SU-DHL-6 (cell line): Measurements from ENCODE around the gene PTRH1.

Source experiments
- H2AFZ ChIP-seq: fragments of 200-600 bp; sonication (generic); 2 replicates; pipeline ENCODE4 v1.6.1; 2014; ENCODE audit warnings: low read depth, mild to moderate bottlenecking, moderate library complexity, mixed read lengths, antibody characterized with exemption, low read length; ENCODE audit not compliant: severe bottlenecking
- H3F3A ChIP-seq: fragments of 200-600 bp; shearing (Covaris generic); 2 replicates; pipeline ENCODE4 v1.6.0; 2016; ENCODE audit warnings: antibody characterized with exemption, mild to moderate bottlenecking; ENCODE audit not compliant: insufficient read depth
- H3K27ac ChIP-seq: fragments of 200-600 bp; sonication (generic); 2 replicates; pipeline ENCODE4 v1.5.1; 2016; ENCODE audit warnings: low read depth, mild to moderate bottlenecking, low read length, moderate library complexity, mixed read lengths
- H3K27me3 ChIP-seq: fragments of 200-600 bp; sonication (generic), shearing (Covaris generic); 2 replicates; pipeline ENCODE4 v1.6.0; 2014; ENCODE audit warnings: mild to moderate bottlenecking, low read length
- H3K36me3 ChIP-seq: fragments of 200-600 bp; sonication (generic); 2 replicates; pipeline ENCODE4 v1.6.1; 2014; ENCODE audit warnings: mild to moderate bottlenecking, low read length, mixed read lengths
- H3K4me2 ChIP-seq: fragments of 300-600, 200-600 bp; shearing (Covaris generic), sonication (generic); 2 replicates; pipeline ENCODE4 v1.6.0; 2014; ENCODE audit warnings: low read length, low read depth, mild to moderate bottlenecking; ENCODE audit not compliant: poor library complexity, severe bottlenecking
- H3K4me3 ChIP-seq: fragments of 200-600 bp; sonication (generic); 2 replicates; pipeline ENCODE4 v1.5.1; 2014; ENCODE audit warnings: antibody characterized with exemption, low read length, mild to moderate bottlenecking, mixed read lengths; ENCODE audit not compliant: insufficient read depth, poor library complexity, severe bottlenecking
- H3K79me2 ChIP-seq: fragments of 200-600 bp; sonication (generic); 2 replicates; pipeline ENCODE4 v1.6.1; 2014; ENCODE audit warnings: mild to moderate bottlenecking, low read length, moderate library complexity; ENCODE audit not compliant: insufficient read depth
- H3K9ac ChIP-seq: fragments of 200-600 bp; sonication (generic); 2 replicates; pipeline ENCODE4 v1.7.0; 2014; ENCODE audit warnings: mild to moderate bottlenecking, low read length
- H3K9me2 ChIP-seq: fragments of 200-600 bp; sonication (generic); replicated peaks from 2 replicates; pipeline ENCODE4 v1.6.1; 2014; ENCODE audit warnings: low read length; ENCODE audit not compliant: insufficient read depth
- H3K9me3 ChIP-seq: fragments of 200-600 bp; sonication (generic); 2 replicates; pipeline ENCODE4 v1.6.1; 2014; ENCODE audit warnings: low read length, mixed read lengths; ENCODE audit not compliant: insufficient read depth
- H4K20me1 ChIP-seq: fragments of 200-600 bp; sonication (generic); 2 replicates; pipeline ENCODE4 v1.6.1; 2014; ENCODE audit warnings: low read depth, mild to moderate bottlenecking, antibody characterized with exemption, low read length, moderate library complexity, mixed read lengths
- EZH2phosphoT487 ChIP-seq: fragments of 200-600 bp; sonication (generic), shearing (Covaris generic); conservative IDR thresholded peaks from 2 replicates; pipeline ENCODE4 v1.6.1; 2018; ENCODE audit warnings: mild to moderate bottlenecking, antibody characterized with exemption, low read length, moderate library complexity, mixed read lengths
- TF ChIP-seq, protein P1 (sequence below): fragments of 200-600 bp; sonication (generic); IDR thresholded peaks from one replicate; pipeline ENCODE4 v1.5.1; 2017; ENCODE audit warnings: antibody characterized with exemption, mild to moderate bottlenecking, low read length, moderate library complexity; ENCODE audit not compliant: insufficient read depth, poor library complexity, severe bottlenecking

PTRH1 gene

DNA sequence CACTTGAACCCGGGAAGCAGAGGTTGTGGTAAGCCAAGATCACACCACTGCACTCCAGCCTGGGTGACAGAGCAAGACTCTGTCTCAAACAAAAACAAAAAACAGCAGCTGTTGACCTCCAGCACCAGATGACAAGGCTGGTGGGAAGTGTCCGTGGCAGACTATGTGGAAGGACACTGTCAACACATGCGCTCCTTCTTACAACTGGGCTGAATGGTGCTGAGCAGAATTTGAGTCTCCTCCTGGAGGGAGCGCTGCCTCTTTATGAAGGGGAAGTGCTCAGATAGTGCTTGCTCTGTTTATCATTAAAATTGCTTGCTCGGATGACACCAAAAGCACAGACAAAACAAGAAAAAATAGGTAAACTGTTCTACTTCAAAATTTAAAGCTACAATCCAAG is 17.9 kb downstream of the PTRH1 start:
- Histone ChIP-seq H3K79me2 (no peaks in the 10 kb centered on the region), H3F3A (no peaks in the 10 kb centered on the region), H2AFZ (no peak overlapping the region), H3K4me2 (no peak overlapping the region), H3K27ac (no peak overlapping the region), H3K27me3 (no peaks in the 10 kb centered on the region), H3K36me3 (no peaks in the 10 kb centered on the region), H3K9ac (no peak overlapping the region), H4K20me1 (no peaks in the 10 kb centered on the region), H3K9me3 (no peaks in the 10 kb centered on the region), H3K9me2 (no peaks in the 10 kb centered on the region), H3K4me3 (no peak overlapping the region)
- no peak for TF ChIP-seq EZH2phosphoT487
- TF ChIP-seq, protein P1, sequence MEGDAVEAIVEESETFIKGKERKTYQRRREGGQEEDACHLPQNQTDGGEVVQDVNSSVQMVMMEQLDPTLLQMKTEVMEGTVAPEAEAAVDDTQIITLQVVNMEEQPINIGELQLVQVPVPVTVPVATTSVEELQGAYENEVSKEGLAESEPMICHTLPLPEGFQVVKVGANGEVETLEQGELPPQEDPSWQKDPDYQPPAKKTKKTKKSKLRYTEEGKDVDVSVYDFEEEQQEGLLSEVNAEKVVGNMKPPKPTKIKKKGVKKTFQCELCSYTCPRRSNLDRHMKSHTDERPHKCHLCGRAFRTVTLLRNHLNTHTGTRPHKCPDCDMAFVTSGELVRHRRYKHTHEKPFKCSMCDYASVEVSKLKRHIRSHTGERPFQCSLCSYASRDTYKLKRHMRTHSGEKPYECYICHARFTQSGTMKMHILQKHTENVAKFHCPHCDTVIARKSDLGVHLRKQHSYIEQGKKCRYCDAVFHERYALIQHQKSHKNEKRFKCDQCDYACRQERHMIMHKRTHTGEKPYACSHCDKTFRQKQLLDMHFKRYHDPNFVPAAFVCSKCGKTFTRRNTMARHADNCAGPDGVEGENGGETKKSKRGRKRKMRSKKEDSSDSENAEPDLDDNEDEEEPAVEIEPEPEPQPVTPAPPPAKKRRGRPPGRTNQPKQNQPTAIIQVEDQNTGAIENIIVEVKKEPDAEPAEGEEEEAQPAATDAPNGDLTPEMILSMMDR, result no peak

DNA sequence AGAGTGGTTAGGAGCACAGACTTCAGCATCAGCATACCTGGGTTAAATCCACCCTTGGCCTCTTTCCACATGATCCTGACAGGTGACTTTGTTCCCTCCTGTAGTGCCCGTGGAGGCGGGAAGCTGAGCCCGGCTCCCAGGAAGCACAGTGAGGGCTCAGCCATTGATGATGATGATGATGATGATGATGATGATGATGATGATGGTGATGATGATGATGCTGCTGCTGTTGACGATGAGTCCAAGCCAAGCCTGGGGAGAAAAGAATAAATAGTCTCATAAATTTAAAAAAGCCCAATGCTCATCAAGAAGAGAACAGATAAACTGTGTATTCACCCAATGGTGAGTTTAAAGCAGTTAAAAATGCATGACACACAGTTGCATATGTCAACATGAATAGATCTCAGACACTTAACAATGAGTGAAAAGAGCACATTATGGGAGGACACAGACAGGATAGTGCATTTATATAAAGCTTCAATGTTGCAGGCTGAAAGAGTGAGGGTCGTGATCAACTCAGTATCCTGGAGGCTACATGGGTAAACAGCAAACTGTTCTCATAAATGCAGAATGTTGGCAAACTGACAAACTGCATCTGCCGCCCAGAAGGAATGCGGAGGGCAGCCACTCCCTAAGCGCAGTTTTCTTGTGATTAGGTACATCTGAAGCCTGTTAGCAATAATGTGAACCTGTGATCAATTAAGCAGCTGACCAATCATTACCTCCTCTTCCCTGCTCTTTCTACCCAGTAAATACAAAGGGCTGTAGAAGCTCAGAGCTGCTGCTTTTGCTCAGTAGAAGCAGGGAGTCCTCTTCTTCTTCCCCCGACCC is 20.4 kb downstream of the PTRH1 start:
- Histone ChIP-seq H3K9me2 (no peaks in the 10 kb centered on the region), H2AFZ (no peak overlapping the region), H3K27ac (no peak overlapping the region), H3K9ac (no peak overlapping the region), H4K20me1 (no peaks in the 10 kb centered on the region), H3K9me3 (no peaks in the 10 kb centered on the region), H3K79me2 (no peaks in the 10 kb centered on the region), H3K27me3 (no peaks in the 10 kb centered on the region), H3K36me3 (no peaks in the 10 kb centered on the region), H3K4me2 (no peak overlapping the region), H3K4me3 (no peak overlapping the region), H3F3A (no peaks in the 10 kb centered on the region)
- no peak for TF ChIP-seq EZH2phosphoT487
- TF ChIP-seq, protein P1, result no peak

DNA sequence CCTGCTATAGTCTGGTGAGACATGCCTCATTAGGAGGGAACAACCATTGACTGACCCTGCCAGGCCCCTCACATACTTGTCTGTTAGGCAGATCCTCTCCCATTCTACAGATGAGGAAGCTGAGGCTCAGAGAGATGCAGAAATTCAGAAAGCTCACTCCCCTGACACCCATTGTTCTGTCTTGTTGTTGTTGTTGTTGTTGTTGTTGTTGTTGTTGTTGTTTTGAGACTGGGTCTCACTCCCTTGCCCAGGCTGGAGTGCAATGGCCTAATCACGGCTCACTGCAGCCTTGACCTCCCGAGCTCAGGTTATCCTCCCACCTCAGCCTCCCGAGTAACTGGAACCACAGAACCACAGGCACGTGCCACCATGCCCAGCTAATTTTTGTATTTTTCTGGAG is 21.8 kb downstream of the PTRH1 start:
- H3K27ac ChIP-seq, result no peak overlapping the region
- no peaks in the 10 kb centered on the region for H3F3A ChIP-seq
- H3K9me3 ChIP-seq, result no peaks in the 10 kb centered on the region
- H3K9me2 ChIP-seq, result no peaks in the 10 kb centered on the region
- no peaks in the 10 kb centered on the region for H3K79me2 ChIP-seq
- no peaks in the 10 kb centered on the region for H4K20me1 ChIP-seq
- no peak for TF ChIP-seq EZH2phosphoT487
- TF ChIP-seq, protein P1, result no peak
- H3K9ac ChIP-seq, result no peak overlapping the region
- no peak overlapping the region for H3K4me2 ChIP-seq
- no peaks in the 10 kb centered on the region for H3K27me3 ChIP-seq
- no peaks in the 10 kb centered on the region for H3K36me3 ChIP-seq
- H2AFZ ChIP-seq, result no peak overlapping the region
- H3K4me3 ChIP-seq, result no peak overlapping the region
